GM12891 (cell line): ENCODE measurements around the gene WDFY1.

Experiments
- DNase-seq: peaks from one replicate; pipeline ENCODE4 v3.0.0; 2011; ENCODE audit warnings: low spot score; ENCODE audit not compliant: insufficient read length
- FAIRE-seq: peaks from 2 replicates; lab custom pipeline; 2011; peaks lifted over from hg19 to GRCh38; lab: Jason Lieb, UNC
- PAX5 ChIP-seq: IDR thresholded peaks from 2 replicates; pipeline ENCODE4 v1.6.1; 2011; ENCODE audit warnings: low read length, moderate library complexity, mild to moderate bottlenecking; ENCODE audit not compliant: insufficient read depth, severe bottlenecking
- POLR2A ChIP-seq: IDR thresholded peaks from 2 replicates; pipeline ENCODE4 v1.6.1; 2011; ENCODE audit warnings: low read depth, low read length, control low read depth
- POLR2AphosphoS5 ChIP-seq: IDR thresholded peaks from 2 replicates; pipeline ENCODE4 v1.6.1; 2011; ENCODE audit warnings: low read depth, low read length, control low read depth
- POU2F2 ChIP-seq: IDR thresholded peaks from 2 replicates; pipeline ENCODE4 v1.6.1; 2011; ENCODE audit warnings: low read depth, mild to moderate bottlenecking, control low read depth, low read length, moderate library complexity
- SPI1 ChIP-seq: IDR thresholded peaks from 2 replicates; pipeline ENCODE4 v1.6.1; 2011; ENCODE audit warnings: low read depth, low read length, control low read depth
- TAF1 ChIP-seq: IDR thresholded peaks from 2 replicates; pipeline ENCODE4 v1.6.1; 2011; ENCODE audit warnings: low read depth, low read length, control low read depth

Gene WDFY1

GRCh38 chr2:223967981-223968380 lies 22.8 kb upstream of the WDFY1 start:
- FAIRE-seq (no peak), DNase-seq (no peak)
- no peak for TF ChIP-seq POLR2AphosphoS5
- no peak for TF ChIP-seq POU2F2
- no peak for TF ChIP-seq SPI1
- no peak for TF ChIP-seq POLR2A
- no peak for TF ChIP-seq PAX5
- TF ChIP-seq TAF1, result no peak

- TF ChIP-seq TAF1 (no peak), SPI1 (0 out of 2 replicates have a peak, but pooled peaks have one; percentile 4)
- no peak for DNase-seq
- FAIRE-seq, result peak; percentile 5
Observed at GRCh38 chr2:223959688-223960087, 14.6 kb upstream of the WDFY1 start.

- TF ChIP-seq PAX5 (peak; percentile 29), POLR2A (peak; percentile 82), SPI1 (no peak), TAF1 (peak; percentile 97), POU2F2 (peak; percentile 91), POLR2AphosphoS5 (peak; percentile 81)
- peak; percentile 69 for DNase-seq
- peak; percentile 96 for FAIRE-seq
Observed at GRCh38 chr2:223957092-223957851, 12.1 kb upstream of the WDFY1 start, which contains the start of gene MRPL44. TSS of gene MRPL44 (plus strand) at chr2:223957463. CDS start at chr2:223957473, 10 bp downstream.

- no peak for DNase-seq
- TF ChIP-seq POU2F2, result no peak
- TF ChIP-seq POLR2A, result no peak
- TF ChIP-seq POLR2AphosphoS5, result no peak
- no peak for TF ChIP-seq SPI1
- no peak for TF ChIP-seq TAF1
- no peak for TF ChIP-seq PAX5
- peak; percentile 59 for FAIRE-seq
Observed at GRCh38 chr2:223956300-223956699, 11.2 kb upstream of the WDFY1 start.

- TF ChIP-seq POLR2A (no peak), POU2F2 (no peak), SPI1 (no peak), TAF1 (no peak)
- FAIRE-seq (no peak), DNase-seq (no peak)
Observed at GRCh38 chr2:223954401-223954800, 9.3 kb upstream of the WDFY1 start.

GRCh38 chr2:223952280-223952968 lies 7.3 kb upstream of the WDFY1 start:
- peak; percentile 71; the same call in 1 of the 2 replicates for TF ChIP-seq POU2F2
- TF ChIP-seq PAX5, result no peak
- no peak for TF ChIP-seq TAF1
- TF ChIP-seq SPI1, result no peak
- DNase-seq (no peak), FAIRE-seq (peak; percentile 90)

GRCh38 chr2:223950448-223951347 lies 5.6 kb upstream of the WDFY1 start:
- peak; percentile 75 for FAIRE-seq
- TF ChIP-seq SPI1, result peak; percentile 51
- no peak for TF ChIP-seq POLR2AphosphoS5
- no peak for DNase-seq

- TF ChIP-seq POLR2AphosphoS5, result no peak
- no peak for DNase-seq
Observed at GRCh38 chr2:223949241-223949840, 4.2 kb upstream of the WDFY1 start.

GRCh38 chr2:223947711-223948205 lies 2.6 kb upstream of the WDFY1 start:
- FAIRE-seq (no peak), DNase-seq (no peak)
- TF ChIP-seq POLR2AphosphoS5 (no peak), PAX5 (no peak), POU2F2 (no peak), SPI1 (no peak), TAF1 (no peak), POLR2A (no peak)

More at GRCh38 chr2:223949241-223949840, 4.2 kb upstream of the WDFY1 start:
- FAIRE-seq, result peak; percentile 23

GRCh38 chr2:223945755-223946154 lies 620 bp upstream of the WDFY1 start:
- TF ChIP-seq SPI1 (no peak), TAF1 (no peak), POU2F2 (no peak), PAX5 (no peak), POLR2A (no peak), POLR2AphosphoS5 (no peak)
- FAIRE-seq, result peak; percentile 45
- DNase-seq, result no peak
